ENCODE measurements around the gene INPP5D. TPM values are rescaled to one million over a fixed set of nuclear protein-coding genes. Genes with fewer than 3 reads are reported as not detected.
"Not testable (repeated sequence)": the region's sequence is repeated elsewhere in the genome, so short reads cannot be mapped to it uniquely, and the experiment has no call there.

INPP5D gene
- total RNA-seq, 2 donors from 2014 or later, result 64.8 to 69.3 TPM

GRCh38 chr2:233089851-233090250 lies 29.7 kb downstream of the INPP5D start:
- DNase-seq, result no peak

DNA sequence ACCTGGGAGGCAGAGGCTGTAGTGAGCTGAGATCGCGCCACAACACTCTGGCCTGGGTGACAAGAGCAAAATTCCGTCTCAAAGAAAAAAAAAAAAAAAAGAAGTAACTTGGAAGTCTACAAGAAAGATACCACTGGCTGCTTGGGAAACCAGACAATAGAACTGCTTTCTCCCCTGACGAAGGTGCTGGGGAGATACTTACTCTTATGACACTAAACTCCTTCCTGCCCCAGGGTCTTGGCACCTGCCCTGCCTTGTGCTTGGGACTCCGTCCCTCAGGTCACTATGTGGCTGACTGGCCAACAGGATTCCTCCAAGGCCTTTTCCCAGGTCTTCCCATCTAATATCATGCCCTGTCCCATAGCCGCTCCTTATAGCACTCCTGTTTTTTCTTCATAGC lies 30.7 kb downstream of the INPP5D start:
- Mint-ChIP-seq H3K4me3 (no peak overlapping the region), H3K4me1 (ENCODE audit: low read depth) (peaks cover 23% of the 10 kb centered on the region), H3K9me3 (no peaks in the 10 kb centered on the region), H3K27ac (no peak overlapping the region), H3K27me3 (ENCODE audit: low read depth) (no peaks in the 10 kb centered on the region), H3K36me3 (ENCODE audit: insufficient read depth in 2 of 2) (peaks cover 6 to 26% of the 10 kb centered on the region in 2 donors)
- ATAC-seq (replicated peaks in 1 of 2) (no peak), DNase-seq (no peak)

More at GRCh38 chr2:233089851-233090250, 29.7 kb downstream of the INPP5D start:
- no peak for ATAC-seq (replicated peaks in 1 of 2)
- Mint-ChIP-seq H3K27ac (no peak overlapping the region), H3K9me3 (no peaks in the 10 kb centered on the region), H3K36me3 (ENCODE audit: insufficient read depth in 2 of 2) (peaks cover 9 to 28% of the 10 kb centered on the region in 2 donors), H3K4me1 (ENCODE audit: low read depth) (peaks cover 33% of the 10 kb centered on the region), H3K27me3 (ENCODE audit: low read depth) (no peaks in the 10 kb centered on the region), H3K4me3 (no peak overlapping the region)

DNA sequence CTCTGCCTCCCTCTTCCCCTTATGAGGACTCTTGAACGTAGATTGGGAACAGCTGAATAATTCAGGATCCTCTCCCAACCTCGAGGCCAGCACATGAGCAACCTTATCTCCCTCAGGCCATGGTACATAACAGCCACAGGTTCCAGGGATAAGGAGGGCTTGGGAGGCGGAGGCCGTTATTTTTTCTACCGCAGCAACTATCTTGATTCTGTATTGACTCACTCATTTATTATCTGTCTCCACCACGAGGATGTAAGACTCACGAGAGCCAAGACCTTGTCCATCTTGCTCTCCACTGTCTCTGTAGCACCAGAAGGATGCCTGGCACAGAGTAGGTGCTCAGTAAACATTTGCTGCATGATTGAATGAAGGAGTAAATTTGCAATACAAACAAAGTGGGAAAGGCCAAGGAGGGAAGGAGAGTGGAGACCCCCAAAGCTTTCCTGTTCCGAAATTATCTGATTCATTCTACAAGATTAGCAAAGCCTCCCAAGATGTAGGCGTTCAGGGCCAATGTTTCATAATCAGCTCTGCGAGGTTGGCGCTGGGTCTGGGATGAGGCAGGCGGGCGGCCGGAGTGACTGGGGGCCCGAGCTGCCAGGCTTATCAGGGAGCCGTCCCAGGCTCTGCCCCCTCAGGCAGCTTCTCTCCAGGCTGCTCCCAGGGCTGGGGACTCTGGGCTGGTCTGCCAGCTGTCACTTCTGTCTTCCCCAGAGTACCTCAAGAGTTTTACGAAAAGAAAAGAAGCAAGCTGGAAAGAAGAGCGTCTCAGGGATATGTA lies 31.6 kb downstream of the INPP5D start:
- peaks cover 5 to 19% of the 10 kb centered on the region in 2 donors for H3K36me3 Mint-ChIP-seq (ENCODE audit: insufficient read depth in 2 of 2)
- no peaks in the 10 kb centered on the region for H3K27me3 Mint-ChIP-seq (ENCODE audit: low read depth)
- peaks cover 14% of the 10 kb centered on the region for H3K4me1 Mint-ChIP-seq (ENCODE audit: low read depth)
- ATAC-seq (replicated peaks in 1 of 2) (no peak), DNase-seq (no peak)
- H3K9me3 Mint-ChIP-seq, result no peaks in the 10 kb centered on the region
- no peak overlapping the region for H3K4me3 Mint-ChIP-seq
- peak overlapping the region; percentile 15 for H3K27ac Mint-ChIP-seq

DNA sequence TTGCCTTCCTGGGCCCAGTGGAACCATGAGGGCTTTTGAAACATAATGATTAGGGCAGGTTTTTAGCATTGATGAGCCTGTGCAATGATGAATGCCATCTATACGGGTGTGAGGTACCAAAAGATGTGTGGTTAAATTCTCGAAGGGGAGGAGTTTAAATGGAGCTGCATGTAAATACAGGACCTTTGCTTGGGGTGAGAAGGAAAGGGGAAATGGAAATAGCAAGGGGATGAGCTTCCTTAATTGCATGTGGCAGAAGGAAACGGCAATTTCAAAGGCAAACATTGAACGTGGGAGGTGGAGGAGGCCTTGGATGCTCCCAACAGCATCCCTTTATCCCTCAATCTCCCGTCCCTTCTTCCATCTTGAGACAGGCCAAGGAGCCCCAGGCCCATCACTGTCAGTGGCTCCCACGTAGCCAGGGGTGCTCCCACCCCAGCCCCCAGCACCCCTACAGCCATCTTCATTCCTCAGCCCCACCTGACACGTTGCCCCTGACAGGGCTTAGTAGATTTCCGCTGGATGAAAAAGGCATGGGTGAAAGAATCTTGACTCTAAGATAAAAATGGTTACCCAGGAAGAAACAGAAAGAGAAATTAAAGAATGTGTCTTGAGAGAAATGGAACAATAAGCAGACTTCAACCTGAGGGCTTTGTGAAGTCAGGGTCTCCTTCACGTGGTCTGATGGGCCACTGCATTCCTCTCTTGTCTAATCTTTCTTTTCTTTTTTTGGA lies 32.5 kb downstream of the INPP5D start:
- no peak overlapping the region for H3K4me3 Mint-ChIP-seq
- H3K36me3 Mint-ChIP-seq (ENCODE audit: insufficient read depth in 2 of 2), result peaks cover 3 to 18% of the 10 kb centered on the region in 2 donors
- H3K27me3 Mint-ChIP-seq (ENCODE audit: low read depth), result no peaks in the 10 kb centered on the region
- ATAC-seq (replicated peaks in 1 of 2), result no peak
- peak overlapping the region; percentile 54 for H3K27ac Mint-ChIP-seq
- peaks cover 16% of the 10 kb centered on the region for H3K4me1 Mint-ChIP-seq (ENCODE audit: low read depth)
- no peaks in the 10 kb centered on the region for H3K9me3 Mint-ChIP-seq
- DNase-seq, result no peak

DNA sequence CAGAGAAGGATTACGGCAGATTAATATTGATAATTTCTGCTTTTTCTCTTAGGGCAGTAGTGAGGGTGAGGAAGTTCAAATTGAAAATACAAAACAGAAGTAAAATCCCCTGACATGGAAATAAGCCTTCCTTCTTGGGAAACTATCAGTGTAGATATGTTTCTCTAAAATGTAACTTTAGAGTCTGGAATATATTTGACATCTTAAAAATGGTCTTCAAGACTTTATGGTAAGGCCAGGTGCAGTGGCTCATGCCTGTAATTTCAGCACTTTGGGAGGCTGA lies 33.0 kb downstream of the INPP5D start:
- no peaks in the 10 kb centered on the region for H3K9me3 Mint-ChIP-seq
- no peaks in the 10 kb centered on the region for H3K27me3 Mint-ChIP-seq (ENCODE audit: low read depth)
- no peak overlapping the region for H3K4me3 Mint-ChIP-seq
- DNase-seq (no peak), ATAC-seq (replicated peaks in 1 of 2) (no peak)
- H3K4me1 Mint-ChIP-seq (ENCODE audit: low read depth), result peaks cover 17% of the 10 kb centered on the region
- peaks cover 2 to 18% of the 10 kb centered on the region in 2 donors for H3K36me3 Mint-ChIP-seq (ENCODE audit: insufficient read depth in 2 of 2)
- H3K27ac Mint-ChIP-seq, result peak overlapping the region; percentile 54

DNA sequence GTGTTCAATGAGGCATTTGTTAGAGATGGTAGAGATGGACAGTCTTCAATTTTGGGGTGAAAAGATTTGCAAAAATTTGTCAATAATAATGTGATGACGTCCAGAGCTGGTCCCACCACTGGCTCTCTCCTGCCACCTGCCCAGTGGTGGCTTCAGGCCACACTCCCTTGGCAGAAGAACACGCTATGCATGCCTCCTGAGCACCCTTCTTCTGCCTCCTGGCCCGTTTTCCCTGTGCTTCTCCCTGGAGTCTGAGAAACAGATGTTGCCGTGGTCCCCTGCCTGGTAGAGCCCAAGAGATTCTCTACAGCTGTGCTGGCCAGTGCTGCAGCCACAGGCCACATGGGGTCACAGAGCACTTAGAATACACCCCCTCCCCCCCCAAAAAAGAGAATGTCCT lies 33.6 kb downstream of the INPP5D start:
- Mint-ChIP-seq H3K27me3 (ENCODE audit: low read depth) (no peaks in the 10 kb centered on the region), H3K36me3 (ENCODE audit: insufficient read depth in 2 of 2) (peaks cover 0 to 12% of the 10 kb centered on the region in 2 donors), H3K9me3 (no peaks in the 10 kb centered on the region), H3K4me3 (no peak overlapping the region), H3K4me1 (ENCODE audit: low read depth) (peaks cover 17% of the 10 kb centered on the region), H3K27ac (no peak overlapping the region)
- DNase-seq, result no peak
- ATAC-seq (replicated peaks in 1 of 2), result no peak

DNA sequence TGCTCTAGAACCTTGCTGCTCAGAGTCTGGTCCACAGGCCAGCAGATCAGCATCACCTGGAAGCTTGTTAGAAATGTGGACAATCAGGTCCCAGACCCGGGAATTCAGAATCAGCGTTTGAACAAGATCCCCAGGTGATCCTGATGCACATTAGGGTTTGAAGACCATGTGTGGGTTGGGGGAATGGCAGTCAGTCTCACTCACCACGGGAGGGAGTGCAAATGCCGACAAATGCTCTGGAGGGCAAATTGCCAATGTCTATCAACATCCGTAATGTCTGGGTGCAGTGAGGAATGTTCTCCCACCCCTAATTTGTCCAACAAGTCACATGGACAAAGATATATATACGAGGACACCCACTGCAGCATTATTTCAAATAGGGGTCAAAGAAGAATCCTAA lies 34.5 kb downstream of the INPP5D start:
- Mint-ChIP-seq H3K36me3 (ENCODE audit: insufficient read depth in 2 of 2) (peaks cover 2 to 12% of the 10 kb centered on the region in 2 donors), H3K4me3 (no peak overlapping the region), H3K27ac (no peak overlapping the region), H3K27me3 (ENCODE audit: low read depth) (no peaks in the 10 kb centered on the region), H3K4me1 (ENCODE audit: low read depth) (peaks cover 24% of the 10 kb centered on the region), H3K9me3 (no peaks in the 10 kb centered on the region)
- no peak for DNase-seq
- ATAC-seq (replicated peaks in 1 of 2), result no peak

DNA sequence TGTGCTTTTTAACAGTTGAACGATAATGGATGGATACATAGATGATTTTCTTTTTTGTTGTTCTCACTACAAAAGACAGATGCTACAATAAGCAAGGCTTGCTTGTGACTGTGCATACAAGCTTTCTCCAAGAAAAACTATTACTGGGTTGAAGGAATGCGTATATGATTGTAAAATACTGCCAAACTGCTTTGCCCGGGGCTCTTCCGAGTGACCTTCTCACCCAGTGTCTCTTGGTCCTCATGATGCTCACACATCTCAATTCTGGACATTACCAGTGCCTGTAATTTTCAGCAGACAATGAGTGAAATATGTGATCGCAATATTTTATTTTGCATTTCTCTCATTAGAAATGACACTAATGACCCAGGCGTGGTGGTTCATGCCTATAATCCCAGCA lies 35.9 kb downstream of the INPP5D start:
- ATAC-seq (replicated peaks in 1 of 2) (no peak), DNase-seq (no peak)
- H3K27me3 Mint-ChIP-seq (ENCODE audit: low read depth), result no peaks in the 10 kb centered on the region
- H3K27ac Mint-ChIP-seq, result no peak overlapping the region
- H3K9me3 Mint-ChIP-seq, result peaks cover 0 to 1% of the 10 kb centered on the region in 2 donors
- peaks cover 10 to 19% of the 10 kb centered on the region in 2 donors for H3K36me3 Mint-ChIP-seq (ENCODE audit: insufficient read depth in 2 of 2)
- peaks cover 38% of the 10 kb centered on the region for H3K4me1 Mint-ChIP-seq (ENCODE audit: low read depth)
- H3K4me3 Mint-ChIP-seq, result no peak overlapping the region

GRCh38 chr2:233098618-233099017 lies 38.5 kb downstream of the INPP5D start:
- Mint-ChIP-seq H3K36me3 (ENCODE audit: insufficient read depth in 2 of 2) (peaks cover 14 to 17% of the 10 kb centered on the region in 2 donors), H3K27me3 (ENCODE audit: low read depth) (no peaks in the 10 kb centered on the region), H3K4me1 (ENCODE audit: low read depth) (peaks cover 59% of the 10 kb centered on the region), H3K27ac (no peak overlapping the region), H3K4me3 (no peak overlapping the region), H3K9me3 (peaks cover 0 to 1% of the 10 kb centered on the region in 2 donors)
- ATAC-seq (replicated peaks in 1 of 2) (no peak), DNase-seq (no peak)

DNA sequence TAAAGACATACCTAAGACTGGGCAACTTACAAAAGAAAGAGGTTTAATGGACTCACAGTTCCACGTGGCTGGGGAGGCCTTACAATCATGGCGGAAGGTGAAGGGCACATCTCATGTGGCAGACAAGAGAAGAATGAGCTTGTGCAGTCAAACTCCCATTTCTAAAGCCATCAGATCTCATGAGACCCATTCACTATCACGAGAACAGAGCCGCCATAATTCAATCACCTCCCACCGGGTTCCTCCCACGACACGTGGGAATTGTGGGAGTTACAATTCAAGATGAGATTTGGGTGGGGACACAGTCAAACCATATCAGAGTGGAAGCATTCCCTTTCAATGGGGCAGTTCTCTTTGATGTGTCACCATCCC lies 39.7 kb downstream of the INPP5D start:
- H3K4me3 Mint-ChIP-seq, result peak overlapping the region; percentile 8 to 75
- H3K9me3 Mint-ChIP-seq; H3K27me3 Mint-ChIP-seq (ENCODE audit: low read depth); DNase-seq; ATAC-seq (replicated peaks in 1 of 2): not testable (repeated sequence)
- peaks cover 67% of the 10 kb centered on the region for H3K4me1 Mint-ChIP-seq (ENCODE audit: low read depth)
- peaks cover 12 to 17% of the 10 kb centered on the region in 2 donors for H3K36me3 Mint-ChIP-seq (ENCODE audit: insufficient read depth in 2 of 2)
- H3K27ac Mint-ChIP-seq, result peak overlapping the region; percentile 20

DNA sequence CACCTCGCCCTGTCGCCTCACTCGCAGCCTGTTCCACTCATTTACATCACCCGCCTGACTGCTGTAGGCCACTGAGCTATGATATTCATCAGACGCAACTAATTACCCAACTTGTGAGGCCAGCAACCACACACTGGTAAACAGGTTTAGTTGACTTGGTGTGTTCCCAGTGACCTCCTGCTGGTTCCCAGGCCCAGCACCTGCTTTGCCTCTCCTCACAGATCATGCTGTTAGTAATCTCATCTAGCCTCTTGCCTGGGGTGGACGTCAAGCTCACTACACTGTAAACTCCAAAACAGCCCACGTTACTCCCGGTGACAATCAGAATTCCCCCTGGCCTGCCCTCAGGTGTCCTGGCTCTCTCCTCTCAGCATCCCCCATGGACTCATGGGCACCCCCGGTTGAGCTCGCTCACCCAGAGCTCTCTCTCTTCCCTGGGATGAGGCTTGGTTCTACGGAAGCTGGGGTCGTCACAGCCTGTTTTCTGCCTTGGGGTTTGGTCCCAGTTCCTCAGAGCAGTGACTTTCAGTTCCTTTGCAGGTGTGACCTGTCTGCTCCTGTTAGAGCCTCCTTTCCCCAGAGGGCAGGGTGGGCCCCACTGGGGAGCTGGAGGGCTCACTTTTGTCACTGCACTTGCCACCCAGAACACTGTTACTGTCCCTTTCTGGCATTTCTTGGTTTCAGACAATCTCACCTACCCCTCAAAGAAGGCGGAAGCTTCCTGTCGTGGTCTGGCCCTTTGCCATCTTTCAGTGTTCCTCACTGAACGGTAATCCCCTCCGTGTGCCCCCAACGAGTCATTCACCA lies 40.3 kb downstream of the INPP5D start:
- H3K4me1 Mint-ChIP-seq (ENCODE audit: low read depth), result peaks cover 70% of the 10 kb centered on the region

DNA sequence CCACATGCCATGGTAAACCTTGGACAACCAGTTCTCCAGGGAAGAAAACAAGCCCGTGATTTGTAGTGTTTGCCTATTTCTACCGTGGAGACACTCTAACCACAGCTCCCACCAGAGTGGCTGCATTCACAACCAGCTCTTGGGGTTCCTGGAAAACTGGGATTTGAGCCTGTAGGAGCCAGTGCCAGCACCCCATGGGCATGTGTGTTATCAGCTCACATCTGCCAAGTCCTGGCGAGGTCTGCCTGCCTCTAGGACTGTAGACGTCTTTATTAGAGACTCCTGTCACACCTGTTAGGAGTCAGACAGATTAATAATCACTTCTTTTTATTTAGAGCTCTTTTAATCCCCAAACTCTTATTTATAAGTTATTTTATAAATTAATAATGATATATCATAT lies 41.0 kb downstream of the INPP5D start:
- Mint-ChIP-seq H3K27me3 (ENCODE audit: low read depth) (no peaks in the 10 kb centered on the region), H3K27ac (peak overlapping the region; percentile 71), H3K36me3 (ENCODE audit: insufficient read depth in 2 of 2) (peaks cover 14 to 18% of the 10 kb centered on the region in 2 donors), H3K4me3 (peak overlapping the region; percentile 74 to 75), H3K9me3 (peaks cover 0 to 1% of the 10 kb centered on the region in 2 donors), H3K4me1 (ENCODE audit: low read depth) (peaks cover 74% of the 10 kb centered on the region)
- DNase-seq, result no peak
- peak; percentile 3 to 12 for ATAC-seq (replicated peaks in 1 of 2)

More for the DNA sequence above, 40.3 kb downstream of the INPP5D start:
- ATAC-seq (replicated peaks in 1 of 2) (peak; percentile 82 to 88), DNase-seq (peak; percentile 82 to 83)
- Mint-ChIP-seq H3K27ac (peak overlapping the region; percentile 71), H3K27me3 (ENCODE audit: low read depth) (no peaks in the 10 kb centered on the region), H3K9me3 (peaks cover 0 to 1% of the 10 kb centered on the region in 2 donors), H3K4me3 (peak overlapping the region; percentile 74 to 75), H3K36me3 (ENCODE audit: insufficient read depth in 2 of 2) (peaks cover 12 to 17% of the 10 kb centered on the region in 2 donors)

GRCh38 chr2:233101816-233102215 lies 41.7 kb downstream of the INPP5D start:
- ATAC-seq (replicated peaks in 1 of 2) (no peak), DNase-seq (no peak)
- no peak overlapping the region for H3K4me3 Mint-ChIP-seq
- H3K36me3 Mint-ChIP-seq (ENCODE audit: insufficient read depth in 2 of 2), result peaks cover 14 to 18% of the 10 kb centered on the region in 2 donors
- no peak overlapping the region for H3K27ac Mint-ChIP-seq
- peaks cover 77% of the 10 kb centered on the region for H3K4me1 Mint-ChIP-seq (ENCODE audit: low read depth)
- no peaks in the 10 kb centered on the region for H3K27me3 Mint-ChIP-seq (ENCODE audit: low read depth)
- peaks cover 0 to 1% of the 10 kb centered on the region in 2 donors for H3K9me3 Mint-ChIP-seq
